NCI-H345 (cell line): Measurements from ENCODE around the gene ZNF148.
"Not testable (repeated sequence)": the region's sequence is repeated elsewhere in the genome, so short reads cannot be mapped to it uniquely, and the experiment has no call there.

ENCODE experiments used
- DNase-seq: peaks from one replicate; lab custom pipeline; 2025; lab: John Stamatoyannopoulos, UW

ZNF148 gene

DNA sequence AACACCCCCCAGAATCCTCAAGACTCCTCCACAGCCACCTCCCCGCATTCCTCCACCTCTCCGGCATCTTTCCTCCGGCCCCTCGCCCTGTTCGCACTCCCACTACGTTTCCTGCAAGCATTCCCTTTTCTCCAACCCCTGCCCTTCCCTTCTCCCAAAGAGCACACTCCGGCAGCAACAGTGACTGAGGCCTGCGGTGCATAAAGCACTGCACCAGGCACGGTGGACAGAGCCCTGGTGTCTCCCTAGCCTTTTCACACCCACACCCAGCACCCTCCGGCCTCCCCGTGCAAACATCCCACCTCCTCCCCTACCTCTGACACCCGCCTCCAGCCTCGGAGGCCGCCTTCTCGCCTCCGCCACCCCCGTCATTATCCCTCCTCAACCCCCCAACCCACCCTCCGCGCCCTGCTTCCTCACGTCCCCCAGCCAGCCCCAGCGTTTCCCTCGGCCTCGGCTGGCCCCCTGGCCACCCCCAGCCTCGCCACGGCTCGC, 577 bp downstream of the ZNF148 start:
- no peak for DNase-seq

DNA sequence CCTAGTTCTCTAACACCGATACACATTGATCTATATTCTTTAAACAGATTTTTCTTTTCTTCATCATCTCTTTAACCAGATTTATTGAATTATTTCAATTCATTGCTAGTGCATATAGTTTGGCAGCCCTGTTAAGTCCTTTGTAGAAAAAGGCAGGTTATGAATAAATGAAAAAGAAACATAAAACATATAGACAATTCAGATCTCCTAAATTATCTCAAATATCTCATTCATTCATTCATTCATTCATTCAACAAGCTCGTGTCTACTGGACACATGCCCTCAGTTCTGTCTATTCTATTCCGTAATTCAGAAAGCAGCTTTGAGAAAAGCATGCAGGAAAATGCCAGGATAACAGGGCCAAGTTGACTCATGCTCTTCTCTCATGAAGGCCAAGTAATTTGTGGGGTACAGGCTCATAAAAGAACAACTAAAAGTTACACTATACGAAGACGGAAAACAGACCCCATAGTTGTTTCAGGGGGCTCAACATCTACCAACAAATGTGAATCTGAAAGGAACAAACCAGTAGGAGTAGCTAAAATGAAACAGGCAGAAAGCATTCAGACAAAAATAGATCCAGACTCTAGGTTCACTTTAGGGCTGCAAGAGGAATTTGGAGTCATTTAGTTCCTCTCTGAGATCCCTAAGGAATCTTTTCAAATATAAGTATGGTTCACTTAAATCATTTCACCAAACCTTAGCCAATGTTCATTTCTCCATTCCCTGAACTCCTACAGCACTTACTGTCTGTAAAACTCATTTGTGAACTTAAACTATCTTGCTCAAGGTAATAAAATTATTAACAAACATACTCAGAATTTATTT, 7.5 kb downstream of the ZNF148 start:
- no peak for DNase-seq

DNA sequence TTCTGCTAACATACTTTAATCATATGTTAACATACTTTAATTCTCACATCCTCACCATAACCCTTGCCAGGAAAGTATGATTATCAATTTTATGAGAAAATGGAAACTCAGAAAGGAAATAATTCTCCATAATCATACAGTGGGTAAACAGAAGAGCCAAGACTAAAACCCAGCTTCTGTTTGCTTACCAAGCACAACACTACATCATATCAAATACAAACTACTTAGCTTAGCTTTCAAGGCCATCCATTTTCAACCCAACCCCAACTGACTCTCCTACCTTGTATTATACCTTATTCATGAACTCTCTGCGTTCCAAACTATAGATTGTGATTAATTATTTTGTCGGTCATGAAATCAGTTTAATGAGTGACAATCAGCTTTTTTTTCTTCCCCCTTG, 9.0 kb downstream of the ZNF148 start:
- no peak for DNase-seq

DNA sequence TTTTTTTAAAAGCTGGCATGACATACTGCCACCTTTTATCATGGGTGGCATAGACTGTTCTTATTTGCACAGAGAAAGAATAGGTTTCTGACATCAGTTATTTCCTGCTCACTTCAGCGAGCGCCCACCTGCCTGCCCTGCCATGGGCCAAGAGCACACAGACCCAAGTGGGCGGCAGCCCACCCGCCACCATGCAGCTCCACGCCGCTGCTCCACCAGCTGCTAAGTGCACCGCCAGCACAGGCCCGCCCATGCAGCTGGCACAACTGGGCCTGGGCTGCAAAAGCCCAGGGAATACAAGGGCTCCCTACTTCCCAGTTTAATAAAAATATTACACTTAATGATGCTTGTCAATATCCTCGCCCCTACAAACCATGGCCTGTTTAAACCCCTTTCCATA, 15.4 kb downstream of the ZNF148 start:
- DNase-seq, result no peak

DNA sequence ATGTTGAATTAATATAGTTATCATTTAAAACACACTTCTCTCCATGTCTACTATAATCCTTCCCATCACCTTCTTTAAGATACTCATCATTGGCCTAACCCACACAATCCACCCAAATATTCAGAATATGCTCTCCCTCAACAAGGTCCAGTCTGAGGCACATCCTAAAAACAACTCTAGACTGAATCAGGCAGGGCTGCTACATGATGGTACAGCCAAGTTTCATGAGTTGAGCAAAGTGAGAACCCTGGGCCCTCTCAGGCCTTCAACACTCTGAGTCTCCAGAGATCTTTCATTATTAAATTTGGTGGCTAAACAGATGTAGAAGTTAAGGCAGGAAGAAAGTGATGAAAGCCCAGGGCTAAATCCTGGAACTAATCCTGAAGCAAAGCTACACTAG, 16.2 kb downstream of the ZNF148 start:
- no peak for DNase-seq

DNA sequence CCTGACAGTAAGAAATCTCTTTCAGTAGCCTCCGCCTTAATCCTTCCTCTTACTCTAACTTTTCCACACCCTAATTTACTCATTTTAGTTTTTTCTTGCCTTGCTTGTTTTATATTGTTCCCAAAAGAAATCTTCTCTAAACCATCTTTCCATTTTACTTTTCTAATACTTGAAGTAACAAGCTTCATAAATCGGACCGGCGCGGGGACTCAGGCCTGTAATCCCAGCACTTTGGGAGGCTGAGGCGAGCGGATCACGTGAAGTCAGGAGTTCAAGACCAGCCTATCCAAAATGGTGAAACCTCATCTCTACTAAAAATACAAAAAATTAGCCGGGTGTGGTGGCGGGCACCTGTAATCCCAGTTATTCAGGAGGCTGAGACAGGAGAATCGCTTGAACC, 17.3 kb downstream of the ZNF148 start:
- no peak for DNase-seq

DNA sequence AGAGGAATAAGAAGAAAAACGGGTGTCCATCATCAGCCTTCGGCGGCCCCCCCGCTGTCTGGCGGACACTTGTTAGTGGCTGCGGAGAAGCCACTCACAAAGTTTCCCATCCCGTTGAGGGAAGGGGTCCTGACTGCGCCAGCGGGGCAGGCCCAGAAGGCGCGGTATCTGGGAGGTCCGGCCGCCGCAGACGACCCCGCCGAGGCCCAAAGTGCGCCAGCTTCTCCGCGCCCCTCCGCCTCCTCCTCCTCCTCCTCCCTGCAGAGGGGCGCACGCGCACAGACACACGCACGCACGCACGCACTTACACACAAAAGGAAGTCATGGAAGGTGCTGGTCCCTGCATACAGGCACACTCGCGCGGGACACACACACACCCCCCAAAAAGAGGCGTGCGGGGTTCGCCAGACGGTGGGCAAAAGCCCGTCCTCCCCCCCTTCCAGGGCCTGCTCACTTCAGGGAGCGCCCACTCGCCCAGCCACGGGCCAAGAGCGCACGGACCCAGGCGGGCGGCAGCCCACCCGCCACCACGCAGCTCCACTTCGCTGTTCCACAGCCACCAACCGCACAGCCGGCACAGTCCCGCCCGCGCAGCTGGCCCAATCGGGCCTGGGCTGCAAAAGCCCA, 18.0 kb downstream of the ZNF148 start:
- no peak for DNase-seq

DNA sequence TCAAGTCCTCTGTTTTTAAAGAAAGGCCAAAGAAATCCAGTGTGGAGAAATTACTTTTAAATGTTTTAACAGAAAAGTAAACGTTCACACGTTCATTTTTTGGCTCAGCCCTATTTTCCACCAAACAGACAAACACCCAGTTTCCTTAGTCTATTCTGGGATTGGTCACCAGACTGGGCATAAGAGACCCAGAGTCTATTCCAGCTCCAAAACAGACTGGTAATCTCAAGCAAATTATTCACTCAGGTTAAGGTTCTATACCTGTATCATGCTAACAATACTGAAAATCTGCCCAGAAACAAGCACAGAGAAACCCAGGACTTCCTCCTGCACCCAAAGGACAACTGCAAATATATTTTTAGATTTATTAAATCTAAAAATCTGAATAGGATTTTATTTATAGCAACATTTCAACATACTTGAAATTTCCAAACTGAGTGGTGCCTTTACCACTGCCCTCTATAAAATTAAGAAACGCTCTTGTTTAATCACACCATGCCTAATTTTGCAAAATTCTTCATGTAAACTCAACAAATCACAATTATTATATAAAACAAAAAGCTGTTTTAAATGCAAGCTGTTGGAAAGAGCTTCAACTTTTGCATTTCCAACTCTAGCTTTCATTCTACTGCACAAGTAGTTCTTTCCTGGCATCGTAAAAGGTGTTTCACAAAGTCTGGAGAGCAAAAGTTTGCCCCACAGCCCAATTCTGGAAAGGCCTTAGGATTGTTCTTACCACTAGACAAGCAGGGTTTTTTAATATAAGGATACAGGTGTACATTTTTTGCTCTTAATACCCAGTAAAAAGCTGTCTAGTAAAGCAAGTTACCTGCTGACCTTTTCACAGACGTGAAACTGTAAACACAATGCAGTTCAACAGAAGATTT, 18.7 kb downstream of the ZNF148 start:
- no peak for DNase-seq

DNA sequence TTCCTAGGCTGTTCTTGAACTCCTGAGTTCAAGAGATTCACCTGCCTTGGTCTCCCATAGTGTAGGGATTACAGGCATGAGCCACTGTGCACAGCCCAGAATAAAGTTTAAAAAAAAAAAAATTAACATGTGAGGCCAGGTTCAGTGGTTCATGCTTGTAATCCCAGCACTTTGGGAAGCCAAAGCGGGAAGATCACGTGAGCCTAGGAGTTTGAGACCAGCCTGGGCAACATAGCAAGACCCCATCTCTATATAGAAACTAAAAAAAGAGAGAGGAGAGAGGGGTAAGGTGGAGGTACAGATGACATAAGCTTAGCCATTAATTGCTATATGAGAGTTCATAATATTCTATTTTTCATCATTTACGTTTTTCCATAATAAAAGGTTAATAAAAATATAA, 21.5 kb downstream of the ZNF148 start:
- DNase-seq, result no peak

DNA sequence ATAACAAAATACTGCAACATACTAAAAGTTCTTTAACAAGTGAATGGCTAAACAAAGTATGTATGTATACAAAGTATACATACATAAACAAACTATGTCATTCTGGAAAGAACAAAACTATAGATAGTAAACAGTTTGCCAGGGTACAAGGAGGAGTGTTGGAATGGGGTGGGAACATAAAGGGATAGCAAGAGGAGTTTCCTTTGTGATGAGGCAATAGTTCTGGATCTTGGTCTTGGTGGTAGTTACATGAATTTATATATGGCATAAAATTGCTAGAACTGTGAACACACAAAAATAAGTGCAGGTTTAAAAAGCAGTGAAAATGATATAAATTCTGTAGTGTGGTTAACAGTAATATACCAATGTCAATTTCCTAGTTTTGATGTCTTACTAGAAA, 22.0 kb downstream of the ZNF148 start:
- DNase-seq, result no peak

DNA sequence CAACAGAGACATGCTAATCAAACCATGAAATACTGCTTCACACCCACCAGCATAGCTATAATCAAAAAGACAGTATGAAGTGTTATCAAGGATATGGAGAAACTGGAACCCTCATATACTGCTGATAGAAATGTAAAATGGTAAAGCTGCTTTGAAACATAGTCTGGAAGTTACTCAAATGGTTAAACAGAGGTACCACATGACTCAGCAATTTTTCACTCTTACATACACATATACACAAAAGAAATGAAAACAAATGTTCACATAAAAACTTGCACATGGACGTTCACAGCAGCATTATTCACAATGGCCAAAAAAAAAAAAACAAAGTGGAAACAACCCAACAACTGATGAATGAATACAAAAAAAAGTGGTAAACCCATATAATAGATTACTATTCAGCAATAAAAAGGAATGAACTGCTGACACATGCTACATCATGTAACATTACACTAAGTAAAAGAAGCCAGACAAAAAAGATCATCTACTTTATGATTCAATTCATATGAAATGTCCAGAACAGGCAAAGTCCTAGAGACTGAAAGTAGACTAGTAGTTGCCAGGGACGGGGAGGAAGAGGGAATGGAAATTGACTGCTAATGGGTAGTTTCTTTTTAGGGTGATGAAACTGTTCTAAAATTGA, 23.2 kb downstream of the ZNF148 start:
- no peak for DNase-seq

DNA sequence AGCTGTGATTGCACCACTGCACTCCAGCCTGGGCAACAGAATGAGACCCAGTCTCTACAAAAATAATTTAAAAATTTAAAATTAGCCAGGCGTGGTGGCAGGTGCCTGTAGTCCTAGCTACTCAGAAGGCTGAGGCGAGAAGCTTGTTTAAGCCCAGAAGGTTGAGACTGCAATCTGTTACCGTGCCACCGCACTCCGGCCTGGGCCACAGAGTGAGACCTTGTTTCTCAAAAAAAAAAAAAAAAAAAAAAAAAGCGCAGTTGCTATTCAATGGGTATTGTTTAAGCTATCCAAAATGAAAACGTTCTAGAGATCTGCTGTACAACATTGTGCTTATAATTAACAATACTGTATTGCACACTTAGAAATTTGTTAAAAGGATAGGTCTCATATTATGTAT, 24.0 kb downstream of the ZNF148 start:
- no peak for DNase-seq

DNA sequence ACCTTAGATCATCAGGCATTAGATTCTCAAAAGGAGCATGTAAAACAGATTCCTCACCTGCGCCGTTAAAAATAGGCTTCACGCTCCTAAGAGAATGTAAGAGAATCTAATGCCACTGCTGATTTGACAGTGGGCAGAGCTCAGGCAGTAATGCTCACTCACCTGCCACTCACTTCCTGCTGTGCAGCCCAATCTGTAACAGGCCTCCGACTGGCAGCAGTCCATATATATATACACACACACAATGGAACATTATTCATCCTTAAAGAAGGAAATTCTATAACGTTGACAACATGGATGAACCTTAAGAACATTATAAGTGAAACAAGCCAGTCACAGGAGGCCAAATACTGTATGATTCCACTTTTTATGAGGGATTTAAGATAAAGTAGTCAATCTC, 24.5 kb downstream of the ZNF148 start:
- DNase-seq, result no peak

DNA sequence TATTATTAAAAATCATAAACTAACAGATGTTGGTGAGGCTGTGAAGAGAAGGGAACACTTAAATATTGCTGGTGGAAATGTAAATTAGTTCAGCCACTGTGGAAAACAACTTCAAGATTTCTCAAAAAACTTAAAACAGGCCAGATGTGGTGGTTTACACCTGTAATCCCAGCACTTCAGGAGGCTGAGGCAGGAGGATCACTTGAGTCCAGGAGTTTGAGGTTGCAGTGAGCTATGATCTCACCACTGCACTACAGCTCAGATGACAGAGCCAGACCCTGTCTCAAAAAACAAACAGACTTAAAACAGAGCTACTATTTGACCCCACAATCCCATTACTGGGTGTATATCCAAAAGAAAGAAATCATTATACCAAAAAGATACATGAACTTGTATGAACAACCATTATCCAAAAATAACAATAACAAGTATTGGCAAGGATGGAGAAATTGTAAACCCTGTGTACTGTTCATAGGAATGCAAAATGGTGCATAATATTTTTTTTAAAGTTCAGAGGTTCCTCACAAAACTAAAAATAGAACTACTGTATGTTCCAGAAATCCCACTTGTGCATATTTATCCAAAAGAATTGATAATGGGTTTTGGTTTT, 25.5 kb downstream of the ZNF148 start:
- no peak for DNase-seq

DNA sequence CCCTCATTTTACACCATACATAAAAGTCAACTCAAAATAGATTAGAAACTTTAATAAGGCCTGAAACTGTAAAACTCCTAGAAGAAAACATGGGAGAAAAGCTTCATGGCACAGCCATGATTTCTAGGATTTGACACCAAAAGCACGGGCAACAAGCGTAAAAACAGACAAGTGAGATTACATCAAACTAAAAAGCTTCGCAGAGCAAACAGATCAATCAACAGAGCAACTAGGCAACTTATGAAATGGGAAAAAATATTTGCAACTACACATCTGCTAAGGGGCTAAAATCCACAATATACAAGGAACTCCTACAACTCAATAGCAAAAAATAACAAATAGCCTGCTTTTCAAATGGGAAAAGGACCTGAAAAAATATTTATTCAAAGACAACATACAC, 26.1 kb downstream of the ZNF148 start:
- no peak for DNase-seq

DNA sequence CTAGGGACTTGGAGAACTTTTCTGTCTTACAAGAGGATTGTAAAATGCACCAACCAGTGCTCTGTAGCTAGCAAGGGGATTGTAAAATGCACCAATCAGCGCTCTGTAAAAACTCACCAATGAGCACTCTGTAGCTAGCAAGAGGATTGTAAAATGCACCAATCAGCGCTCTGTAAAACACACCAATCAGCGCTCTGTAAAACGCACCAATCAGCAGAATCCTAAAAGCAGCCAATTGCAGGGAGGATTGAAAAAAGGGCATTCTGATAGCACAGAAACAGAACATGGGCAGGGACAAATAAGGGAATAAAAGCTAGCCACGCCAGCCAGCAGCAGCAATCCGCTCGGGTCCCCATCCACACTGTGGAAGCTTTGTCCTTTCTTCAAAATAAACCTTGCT, 31.8 kb downstream of the ZNF148 start:
- not testable (repeated sequence) for DNase-seq

DNA sequence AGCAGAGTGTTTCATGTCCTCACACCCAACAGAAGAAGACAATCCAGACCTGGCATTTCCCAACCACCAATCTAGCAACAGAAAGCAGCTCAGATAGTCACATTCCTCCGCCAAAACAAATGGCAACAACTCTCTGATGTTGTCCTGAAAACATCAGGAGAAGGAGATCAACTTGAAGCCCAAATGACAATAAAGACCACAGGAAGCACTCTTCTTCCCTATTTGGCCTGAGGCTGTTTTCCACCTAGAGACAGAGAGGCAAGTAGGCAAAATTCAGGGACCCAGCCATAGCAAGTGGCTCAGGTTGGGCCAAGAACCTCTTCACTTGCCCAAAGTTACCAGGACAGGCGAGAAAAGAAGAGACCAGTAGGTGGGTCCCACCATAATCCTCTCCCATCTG, 35.0 kb downstream of the ZNF148 start:
- no peak for DNase-seq

DNA sequence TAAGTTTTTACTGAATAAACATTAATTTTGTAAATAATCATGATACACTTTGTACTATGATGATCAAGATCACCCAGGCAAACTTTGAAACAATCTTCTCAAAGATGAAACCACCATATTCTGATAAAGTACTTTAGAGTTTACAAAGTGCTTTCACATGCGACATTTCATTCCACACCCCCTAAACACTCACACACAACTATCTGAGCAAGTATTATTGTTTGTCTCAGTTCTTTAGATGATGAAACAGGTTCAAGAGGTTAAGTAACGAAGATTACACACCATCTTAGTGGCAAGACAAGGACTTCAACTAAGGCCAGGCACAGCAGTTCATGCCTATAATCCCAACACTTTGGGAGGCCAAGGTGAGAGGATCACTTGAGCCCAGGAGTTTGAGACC, 37.6 kb downstream of the ZNF148 start:
- no peak for DNase-seq

DNA sequence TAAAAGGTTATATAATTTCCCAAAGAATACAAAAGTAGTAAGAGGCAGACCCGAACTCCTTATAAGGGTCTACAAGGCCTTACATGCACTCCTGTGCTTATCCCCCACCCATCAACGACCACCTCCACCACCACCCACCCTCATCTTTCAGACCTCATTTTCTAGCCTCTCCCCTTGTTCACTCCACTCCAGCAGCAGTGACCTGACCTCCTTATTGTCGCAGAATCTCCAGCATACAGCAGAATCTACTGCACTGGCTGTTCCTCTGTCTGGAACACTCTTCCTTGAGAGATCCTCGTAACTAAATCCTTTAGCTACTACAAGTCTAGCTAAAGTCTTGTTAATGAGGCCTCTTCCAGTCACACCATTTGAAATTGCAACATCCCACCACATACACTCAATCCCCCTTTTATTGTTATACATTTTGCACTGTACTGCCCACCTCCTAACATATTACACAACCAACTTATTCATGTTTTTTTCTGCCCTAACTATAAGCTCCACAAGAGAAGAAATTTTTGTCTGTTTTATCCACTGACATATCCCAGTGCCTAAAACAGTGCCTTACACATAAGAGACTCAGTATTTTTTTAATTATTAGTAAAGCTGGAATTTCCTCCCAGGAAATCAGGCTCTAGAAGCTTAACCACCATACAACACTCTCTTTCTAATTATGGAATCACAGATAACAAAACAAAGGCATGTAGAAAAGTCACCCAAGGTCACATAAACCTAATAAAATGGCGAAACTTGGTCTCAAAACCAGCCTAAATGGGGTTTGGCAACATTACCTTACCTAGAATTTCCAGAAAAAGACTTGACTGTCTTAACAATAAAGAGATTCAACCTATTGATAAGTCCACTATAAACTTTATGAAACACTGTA, 40.2 kb downstream of the ZNF148 start:
- no peak for DNase-seq

DNA sequence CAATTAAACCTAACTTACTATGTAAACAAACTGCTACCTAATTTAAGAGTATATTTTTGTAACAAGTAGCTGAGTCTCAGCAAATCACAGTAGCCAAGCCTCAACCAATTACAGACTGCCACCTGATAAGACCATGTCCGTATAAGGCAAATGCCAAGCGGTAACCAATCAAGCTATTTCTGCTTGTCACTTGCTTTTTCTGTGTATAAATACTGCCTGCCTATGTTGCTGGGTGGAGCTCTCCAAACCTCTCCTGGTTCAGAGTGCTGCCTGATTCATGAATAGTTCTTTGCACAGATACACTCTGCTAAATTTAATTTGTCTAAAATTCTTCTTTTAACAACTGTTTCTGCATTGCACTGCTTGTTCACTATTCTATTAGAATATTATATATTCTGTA, 42.6 kb downstream of the ZNF148 start:
- DNase-seq, result no peak

DNA sequence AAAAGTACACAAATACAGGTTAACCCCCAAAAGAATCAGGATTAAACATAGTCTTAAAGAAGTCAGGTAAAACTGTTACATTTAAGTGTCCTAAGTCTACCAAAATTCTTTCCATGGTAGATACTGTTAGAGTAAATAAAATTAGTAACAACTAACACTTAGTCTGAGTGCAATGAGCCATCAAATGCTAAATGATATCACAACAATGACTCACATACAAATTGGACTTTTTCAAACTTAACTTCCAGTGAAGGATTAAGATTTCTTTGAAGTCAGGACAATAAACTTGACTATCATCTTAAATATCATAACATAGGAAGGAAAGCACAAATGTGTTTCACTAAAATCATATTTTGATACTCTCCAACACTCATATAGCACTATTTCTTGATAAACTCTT, 43.9 kb downstream of the ZNF148 start:
- DNase-seq, result no peak
